NCI-H1105 (cell line): ENCODE data around the gene KIR3DL3.
"Not testable (repeated sequence)": the region's sequence is repeated elsewhere in the genome, so short reads cannot be mapped to it uniquely, and the experiment has no call there.

ENCODE experiments used
- DNase-seq: peaks from one replicate; lab custom pipeline; 2025; lab: John Stamatoyannopoulos, UW

KIR3DL3 gene

DNA sequence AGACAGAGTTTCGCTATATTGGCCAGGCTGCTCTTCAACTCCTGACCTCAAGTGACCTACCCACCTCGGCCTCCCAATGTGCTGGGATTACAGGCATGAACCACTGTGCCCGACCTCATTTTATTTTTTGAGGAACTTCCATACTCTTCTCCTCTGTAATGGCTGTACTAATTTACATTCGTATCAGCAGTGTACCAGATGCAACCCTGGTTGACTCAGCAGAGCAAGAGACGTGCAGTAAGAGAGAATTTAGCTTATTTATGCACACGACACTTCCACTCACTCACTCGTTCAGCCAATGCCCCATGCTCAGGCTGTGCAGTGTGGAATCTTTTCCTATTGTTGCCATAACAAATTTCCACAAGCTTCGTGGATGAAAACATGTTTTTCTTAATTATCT is 6.9 kb downstream of the KIR3DL3 start:
- DNase-seq, result no peak

GRCh38 chr19:54738306-54738705 is 14.1 kb downstream of the KIR3DL3 start, which contains the start of gene KIR2DL3:
TSS of gene KIR2DL3 (plus strand) at chr19:54738513. CDS start at chr19:54738546, 33 bp downstream.
- not testable (repeated sequence) for DNase-seq

DNA sequence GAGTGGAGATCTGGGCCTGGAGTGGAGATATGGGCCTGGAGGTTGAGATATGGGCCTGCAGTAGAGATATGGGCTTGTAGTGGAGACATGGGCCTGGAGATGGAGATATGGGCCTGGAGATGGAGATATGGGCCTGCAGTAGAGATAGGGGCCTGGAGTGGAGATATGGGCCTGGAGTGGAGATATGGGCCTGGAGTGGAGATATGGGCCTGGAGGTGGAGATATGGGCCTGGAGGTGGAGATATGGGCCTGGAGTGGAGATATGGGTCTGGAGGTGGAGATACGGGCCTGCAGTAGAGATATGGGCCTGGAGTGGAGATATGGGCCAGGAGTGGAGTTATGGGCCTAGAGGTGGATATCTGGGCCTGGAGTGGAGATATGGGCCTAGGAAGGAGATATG is 14.5 kb downstream of the KIR3DL3 start:
- no peak for DNase-seq

GRCh38 chr19:54739587-54740497 is 15.6 kb downstream of the KIR3DL3 start:
- DNase-seq, result no peak

DNA sequence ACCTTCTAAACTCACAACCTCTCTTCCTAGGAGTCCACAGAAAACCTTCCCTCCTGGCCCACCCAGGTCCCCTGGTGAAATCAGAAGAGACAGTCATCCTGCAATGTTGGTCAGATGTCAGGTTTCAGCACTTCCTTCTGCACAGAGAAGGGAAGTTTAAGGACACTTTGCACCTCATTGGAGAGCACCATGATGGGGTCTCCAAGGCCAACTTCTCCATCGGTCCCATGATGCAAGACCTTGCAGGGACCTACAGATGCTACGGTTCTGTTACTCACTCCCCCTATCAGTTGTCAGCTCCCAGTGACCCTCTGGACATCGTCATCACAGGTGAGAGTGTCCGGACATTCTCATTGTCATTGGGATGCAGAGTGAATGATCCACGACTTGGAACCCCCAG is 17.7 kb downstream of the KIR3DL3 start:
- DNase-seq, result not testable (repeated sequence)

- DNase-seq, result not testable (repeated sequence)
These were observed 19.8 kb downstream of the KIR3DL3 start for GRCh38 chr19:54744080-54744479.

DNA sequence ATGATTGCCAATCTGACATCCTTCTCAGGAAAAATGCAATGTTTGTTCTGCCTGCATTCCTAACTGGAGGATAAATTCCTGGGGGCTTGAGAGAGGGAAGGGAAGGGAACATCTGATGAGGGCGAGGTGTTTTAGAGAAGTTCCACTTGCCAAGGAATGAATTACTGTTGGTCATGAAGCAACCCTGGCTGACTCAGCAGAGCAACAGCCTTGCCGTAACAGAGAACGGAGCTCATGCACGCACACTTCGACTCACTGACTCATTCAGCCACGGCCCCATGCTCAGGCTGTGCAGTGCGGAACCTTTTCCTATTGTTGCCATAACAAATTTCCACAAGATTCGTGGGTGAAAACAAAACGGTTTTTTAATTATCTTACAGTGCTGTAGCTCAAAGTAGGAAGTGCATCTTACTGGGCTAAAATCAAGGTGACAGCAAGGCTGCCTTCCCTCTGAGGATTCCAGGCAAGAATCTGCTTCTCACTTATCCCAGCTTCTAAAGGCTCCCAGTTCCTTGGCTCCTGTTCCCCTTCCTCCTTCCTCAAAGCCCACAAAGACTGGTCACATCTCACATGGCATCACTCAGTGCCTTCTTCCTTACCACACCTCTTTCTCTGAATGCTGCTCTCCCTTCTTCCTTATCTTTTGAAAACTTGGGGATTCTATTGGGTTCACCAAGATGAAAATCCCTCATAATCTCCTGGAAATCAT is 23.5 kb downstream of the KIR3DL3 start:
- DNase-seq, result not testable (repeated sequence)

DNA sequence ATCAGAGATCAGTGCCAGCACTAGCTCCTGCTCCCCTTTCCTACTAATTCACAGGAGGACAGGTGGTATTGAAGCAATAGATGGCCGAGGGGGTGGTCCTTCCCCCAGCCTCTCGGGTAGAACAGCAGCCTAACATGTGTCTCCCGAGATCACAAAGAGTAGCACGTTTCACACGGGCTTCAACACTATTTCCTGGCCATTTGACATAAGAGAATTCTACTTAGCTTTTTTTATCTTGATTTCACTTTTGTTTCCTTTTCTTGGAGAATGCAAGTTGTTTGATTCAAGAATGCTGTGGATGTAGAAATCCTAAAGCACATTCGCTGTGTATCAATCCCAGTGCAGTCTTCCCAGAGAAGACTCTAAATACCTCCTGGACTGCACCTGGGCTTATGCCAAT is 26.0 kb downstream of the KIR3DL3 start:
- DNase-seq, result not testable (repeated sequence)

GRCh38 chr19:54756204-54757110 is 32.2 kb downstream of the KIR3DL3 start:
- not testable (repeated sequence) for DNase-seq

- DNase-seq, result not testable (repeated sequence)
These were observed 34.3 kb downstream of the KIR3DL3 start for GRCh38 chr19:54758577-54758976.

GRCh38 chr19:54764219-54764618 is 40.0 kb downstream of the KIR3DL3 start:
- not testable (repeated sequence) for DNase-seq

- not testable (repeated sequence) for DNase-seq
These were observed 42.2 kb downstream of the KIR3DL3 start for GRCh38 chr19:54766464-54766863.

DNA sequence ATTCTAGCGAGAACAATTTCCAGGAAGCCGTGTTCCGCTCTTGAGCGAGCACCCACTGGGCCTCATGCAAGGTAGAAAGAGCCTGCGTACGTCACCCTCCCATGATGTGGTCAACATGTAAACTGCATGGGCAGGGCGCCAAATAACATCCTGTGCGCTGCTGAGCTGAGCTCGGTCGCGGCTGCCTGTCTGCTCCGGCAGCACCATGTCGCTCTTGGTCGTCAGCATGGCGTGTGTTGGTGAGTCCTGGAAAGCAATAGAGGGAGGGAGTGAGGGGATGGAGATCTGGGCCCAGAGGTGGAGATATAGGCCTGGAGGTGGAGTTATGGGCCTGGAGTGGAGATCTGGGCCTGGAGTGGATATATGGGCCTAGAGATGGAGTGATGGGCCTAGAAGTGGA is 45.4 kb downstream of the KIR3DL3 start, which contains the start of gene KIR2DL1:
KIR2DL1 (plus strand) TSS at position 148 of the 400 bp plus-strand sequence; CDS start at position 206, 58 bp downstream.
- not testable (repeated sequence) for DNase-seq

GRCh38 chr19:54770511-54770910 is 46.3 kb downstream of the KIR3DL3 start:
- DNase-seq, result not testable (repeated sequence)

DNA sequence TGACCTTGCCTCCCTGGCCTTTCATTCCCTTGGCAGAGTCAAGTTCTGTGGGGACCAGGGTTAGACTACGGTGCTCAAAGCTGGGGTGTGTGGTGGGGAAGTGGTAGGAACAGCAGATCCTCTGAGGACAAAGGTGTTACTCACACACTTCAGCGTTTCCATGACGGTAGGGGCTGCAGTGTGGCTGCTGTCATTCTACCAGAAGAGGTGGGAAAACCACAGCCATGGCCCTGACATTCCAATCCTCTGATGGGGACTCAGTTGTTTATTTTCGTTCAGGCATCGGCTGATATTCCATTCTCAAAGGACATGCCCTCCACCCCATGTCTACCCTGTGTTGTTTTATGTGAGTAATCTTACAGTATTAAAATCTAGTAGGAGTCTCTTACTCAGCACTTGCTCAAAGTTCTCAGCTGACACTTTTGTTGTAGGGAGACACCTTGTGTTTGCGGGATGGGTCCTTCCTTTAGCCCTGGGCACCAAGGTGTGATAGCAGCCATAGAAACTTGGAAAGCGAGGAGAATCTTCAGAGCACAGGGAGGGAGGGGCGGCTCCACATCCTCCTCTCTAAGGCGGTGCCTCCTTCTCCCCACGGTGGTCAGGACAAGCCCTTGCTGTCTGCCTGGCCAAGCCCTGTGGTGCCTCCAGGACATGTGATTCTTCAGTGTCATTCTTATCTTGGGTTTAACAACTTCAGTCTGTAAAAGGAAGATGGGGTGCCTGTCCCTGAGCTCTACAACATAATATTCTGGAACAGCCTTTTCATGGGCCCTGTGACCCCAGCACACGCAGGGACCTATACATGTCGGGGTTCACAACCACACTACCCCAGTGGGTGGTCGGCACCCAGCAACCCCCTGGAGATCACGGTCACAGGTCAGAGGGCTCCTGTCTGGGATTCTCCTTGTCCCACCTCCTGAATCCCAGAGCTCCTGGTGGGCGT is 47.0 kb downstream of the KIR3DL3 start:
- not testable (repeated sequence) for DNase-seq

DNA sequence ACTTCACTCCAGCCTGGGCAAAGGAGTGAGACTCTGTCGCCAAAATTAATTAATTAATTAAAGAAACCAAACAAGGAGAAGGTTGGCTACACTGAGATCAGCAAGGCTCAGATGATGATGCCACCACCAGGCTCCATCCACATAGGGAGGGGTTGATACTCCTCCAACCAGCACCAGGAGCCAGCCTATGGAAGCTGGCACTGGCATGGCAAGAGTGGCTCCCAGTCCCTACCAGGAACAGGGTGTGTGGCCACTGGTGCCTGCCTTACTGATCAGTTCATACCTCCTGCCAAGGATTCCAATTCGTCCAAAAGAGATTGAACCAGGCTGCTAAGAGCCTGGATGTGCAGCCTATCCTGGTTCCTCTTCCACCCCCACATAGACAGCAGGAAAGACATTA is 48.4 kb downstream of the KIR3DL3 start:
- DNase-seq, result not testable (repeated sequence)

- DNase-seq, result not testable (repeated sequence)
These were observed 51.0 kb downstream of the KIR3DL3 start for GRCh38 chr19:54775095-54775815.

DNA sequence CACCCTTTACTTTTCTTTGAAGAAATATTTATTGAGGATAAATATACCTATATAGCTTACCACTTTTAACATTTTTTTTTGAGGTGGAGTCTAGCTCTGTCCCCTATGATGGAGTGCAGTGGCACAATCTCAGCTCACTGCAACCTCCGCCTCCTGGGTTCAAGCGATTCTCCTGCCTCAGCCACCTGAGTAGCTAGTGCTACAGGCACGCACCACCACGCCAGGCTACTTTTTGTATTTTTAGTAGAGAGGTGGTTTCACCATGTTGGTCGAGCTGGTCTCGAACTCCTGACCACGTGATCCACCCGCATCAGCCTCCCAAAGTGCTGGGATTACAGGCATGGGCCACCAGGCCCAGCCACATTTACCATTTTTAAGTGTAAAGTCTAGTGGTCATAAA is 51.6 kb downstream of the KIR3DL3 start:
- DNase-seq, result not testable (repeated sequence)

DNA sequence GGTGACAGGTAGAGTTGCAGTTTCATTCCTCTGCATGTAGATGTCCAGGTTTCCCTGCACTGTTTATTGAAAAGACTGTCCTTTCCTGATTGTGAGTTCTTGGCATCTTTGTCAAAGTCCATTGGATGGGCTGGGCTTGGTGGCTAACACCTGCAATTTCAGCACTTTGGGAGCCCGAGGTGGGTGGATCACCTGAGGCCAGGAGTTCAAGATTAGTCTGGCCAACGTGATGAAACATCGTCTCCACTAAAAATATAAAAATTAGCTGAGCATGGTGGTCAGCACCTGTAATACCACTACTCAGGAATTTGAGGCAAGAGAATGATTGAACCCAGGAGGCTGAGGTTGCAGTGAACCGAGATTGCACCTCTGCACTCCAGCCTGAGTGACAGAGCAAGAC is 53.6 kb downstream of the KIR3DL3 start:
- not testable (repeated sequence) for DNase-seq

DNA sequence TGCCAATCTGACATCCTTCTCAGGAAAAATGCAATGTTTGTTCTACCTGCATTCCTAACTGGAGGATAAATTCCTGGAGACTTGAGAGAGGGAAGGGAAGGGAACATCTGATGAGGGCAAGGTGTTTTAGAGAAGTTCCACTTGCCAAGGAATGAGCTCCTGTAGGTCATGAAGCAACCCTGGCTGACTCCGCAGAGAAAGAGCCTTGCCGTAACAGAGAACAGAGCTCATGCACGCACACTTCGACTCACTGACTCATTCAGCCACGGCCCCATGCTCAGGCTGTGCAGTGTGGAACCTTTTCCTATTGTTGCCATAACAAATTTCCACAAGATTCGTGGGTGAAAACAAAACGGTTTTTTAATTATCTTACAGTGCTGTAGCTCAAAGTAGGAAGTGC is 54.7 kb downstream of the KIR3DL3 start:
- not testable (repeated sequence) for DNase-seq
